ENCODE results near the gene CPED1. TPM values are rescaled to one million over a fixed set of nuclear protein-coding genes. Genes with fewer than 3 reads are reported as not detected.

The CPED1 gene
- total RNA-seq, 1 donor from 2014 or later = 3.9 TPM

GRCh38 chr7:121204537-121204936, 216.0 kb downstream of the CPED1 start:
- H3K4me1 Mint-ChIP-seq (ENCODE audit: unreplicated experiment) = peaks cover 23% of the 10 kb centered on the region
- peaks cover 2% of the 10 kb centered on the region for H3K36me3 Mint-ChIP-seq (ENCODE audit: unreplicated experiment)
- no peak overlapping the region for H3K4me3 Mint-ChIP-seq (ENCODE audit: unreplicated experiment)
- H3K27me3 Mint-ChIP-seq (ENCODE audit: unreplicated experiment) = no peaks in the 10 kb centered on the region
- DNase-seq (ENCODE audit: extremely low spot score, unreplicated experiment) = no peak
- no peak for TF ChIP-seq CTCF (IDR thresholded peaks at IDR 0.05)
- no peaks in the 10 kb centered on the region for H3K9me3 Mint-ChIP-seq (ENCODE audit: unreplicated experiment)
- H3K27ac Mint-ChIP-seq (ENCODE audit: unreplicated experiment) = peak overlapping the region; percentile 16

- TF ChIP-seq CTCF (IDR thresholded peaks at IDR 0.05) = no peak
- Mint-ChIP-seq H3K27me3 (ENCODE audit: unreplicated experiment) (no peaks in the 10 kb centered on the region), H3K4me1 (ENCODE audit: unreplicated experiment) (peaks cover 23% of the 10 kb centered on the region), H3K4me3 (ENCODE audit: unreplicated experiment) (no peak overlapping the region), H3K9me3 (ENCODE audit: unreplicated experiment) (no peaks in the 10 kb centered on the region), H3K36me3 (ENCODE audit: unreplicated experiment) (peaks cover 2% of the 10 kb centered on the region), H3K27ac (ENCODE audit: unreplicated experiment) (no peak overlapping the region)
- no peak for DNase-seq (ENCODE audit: extremely low spot score, unreplicated experiment)
Observed at GRCh38 chr7:121205777-121206176, 217.3 kb downstream of the CPED1 start.

- Mint-ChIP-seq H3K4me1 (ENCODE audit: unreplicated experiment) (peaks cover 13% of the 10 kb centered on the region), H3K27ac (ENCODE audit: unreplicated experiment) (no peak overlapping the region), H3K4me3 (ENCODE audit: unreplicated experiment) (no peak overlapping the region), H3K27me3 (ENCODE audit: unreplicated experiment) (no peaks in the 10 kb centered on the region), H3K36me3 (ENCODE audit: unreplicated experiment) (no peaks in the 10 kb centered on the region), H3K9me3 (ENCODE audit: unreplicated experiment) (no peaks in the 10 kb centered on the region)
- no peak for DNase-seq (ENCODE audit: extremely low spot score, unreplicated experiment)
- no peak for TF ChIP-seq CTCF (IDR thresholded peaks at IDR 0.05)
Observed at GRCh38 chr7:121211253-121211652, 222.7 kb downstream of the CPED1 start.

GRCh38 chr7:121212036-121212435, 223.5 kb downstream of the CPED1 start:
- Mint-ChIP-seq H3K4me3 (ENCODE audit: unreplicated experiment) (no peak overlapping the region), H3K9me3 (ENCODE audit: unreplicated experiment) (no peaks in the 10 kb centered on the region), H3K27ac (ENCODE audit: unreplicated experiment) (no peak overlapping the region), H3K27me3 (ENCODE audit: unreplicated experiment) (no peaks in the 10 kb centered on the region), H3K4me1 (ENCODE audit: unreplicated experiment) (peaks cover 7% of the 10 kb centered on the region), H3K36me3 (ENCODE audit: unreplicated experiment) (no peaks in the 10 kb centered on the region)
- DNase-seq (ENCODE audit: extremely low spot score, unreplicated experiment) = no peak
- no peak for TF ChIP-seq CTCF (IDR thresholded peaks at IDR 0.05)

GRCh38 chr7:121214657-121215056, 226.1 kb downstream of the CPED1 start:
- Mint-ChIP-seq H3K36me3 (ENCODE audit: unreplicated experiment) (no peaks in the 10 kb centered on the region), H3K9me3 (ENCODE audit: unreplicated experiment) (no peaks in the 10 kb centered on the region), H3K4me3 (ENCODE audit: unreplicated experiment) (no peak overlapping the region), H3K27me3 (ENCODE audit: unreplicated experiment) (no peaks in the 10 kb centered on the region), H3K27ac (ENCODE audit: unreplicated experiment) (no peak overlapping the region), H3K4me1 (ENCODE audit: unreplicated experiment) (peaks cover 14% of the 10 kb centered on the region)
- TF ChIP-seq CTCF (IDR thresholded peaks at IDR 0.05) = no peak
- no peak for DNase-seq (ENCODE audit: extremely low spot score, unreplicated experiment)

All from osteocyte (in vitro differentiated cells).